ENCODE measurements around the gene SLC17A9.

SLC17A9 gene

DNA sequence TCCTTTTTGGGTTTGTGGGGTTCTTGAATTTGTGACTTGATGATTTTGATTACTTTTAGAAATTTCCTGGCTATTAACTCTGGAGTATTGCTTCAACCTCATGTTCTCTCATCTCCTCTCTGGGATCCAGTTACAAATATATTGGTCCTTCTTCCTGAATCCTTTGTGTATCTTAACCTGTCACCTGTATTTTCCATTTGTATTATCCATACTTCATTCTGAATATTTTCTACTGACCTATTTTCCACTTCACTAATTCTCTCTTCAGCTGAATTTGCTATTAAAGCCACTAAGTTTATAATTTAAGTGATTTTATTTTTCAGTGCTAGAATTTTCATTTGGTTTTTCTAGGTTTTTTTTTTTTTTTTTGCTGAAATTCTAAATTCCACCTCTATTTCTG lies 60.7 kb downstream of the SLC17A9 start:
- H3K4me1 Mint-ChIP-seq: peaks cover 21% of the 10 kb centered on the region

DNA sequence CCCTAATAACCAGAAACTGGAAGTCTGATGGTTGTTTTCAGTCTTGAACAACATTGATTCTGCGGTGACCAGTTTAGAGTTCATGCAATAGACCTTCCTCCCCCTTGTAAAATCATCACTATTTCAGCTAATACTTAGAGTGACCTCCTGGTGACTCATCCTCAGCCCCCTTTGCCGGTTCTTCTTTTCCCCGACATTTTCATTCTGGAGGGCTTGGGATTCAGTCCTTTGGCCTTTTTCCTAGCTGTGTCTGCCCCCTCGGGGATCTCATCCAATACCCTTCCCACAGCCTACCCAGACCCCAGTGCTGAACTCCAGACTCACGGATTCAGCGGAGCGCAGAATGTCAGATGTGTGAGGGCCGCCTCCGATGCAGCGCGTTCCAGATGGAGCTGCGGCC lies 61.8 kb downstream of the SLC17A9 start:
- no peak for DNase-seq
- H3K27me3 Mint-ChIP-seq: peaks cover 86% of the 10 kb centered on the region
- H3K27ac Mint-ChIP-seq: no peak overlapping the region

More for the DNA sequence above, 60.7 kb downstream of the SLC17A9 start:
- Mint-ChIP-seq H3K27me3 (peaks cover 90% of the 10 kb centered on the region), H3K9me3 (peaks cover 9% of the 10 kb centered on the region), H3K4me3 (no peak overlapping the region), H3K36me3 (peaks cover 7% of the 10 kb centered on the region), H3K27ac (no peak overlapping the region)
- CTCF ChIA-PET: no interaction called here
- DNase-seq: no peak

GRCh38 chr20:63014710-63015109 lies 62.2 kb downstream of the SLC17A9 start:
- H3K27me3 Mint-ChIP-seq: peaks cover 81% of the 10 kb centered on the region
- CTCF ChIA-PET: no interaction called here
- H3K4me3 Mint-ChIP-seq: no peak overlapping the region

More for the DNA sequence above, 61.8 kb downstream of the SLC17A9 start:
- no peak overlapping the region for H3K4me3 Mint-ChIP-seq
- H3K36me3 Mint-ChIP-seq: peaks cover 5% of the 10 kb centered on the region
- peaks cover 14% of the 10 kb centered on the region for H3K4me1 Mint-ChIP-seq
- CTCF ChIA-PET: interaction anchor here (0.6 kb wide), 1 partner anchor 107 kb away, joined by 3 read pairs; no protein-coding TSS in a partner anchor
- H3K9me3 Mint-ChIP-seq: peaks cover 9% of the 10 kb centered on the region

DNA sequence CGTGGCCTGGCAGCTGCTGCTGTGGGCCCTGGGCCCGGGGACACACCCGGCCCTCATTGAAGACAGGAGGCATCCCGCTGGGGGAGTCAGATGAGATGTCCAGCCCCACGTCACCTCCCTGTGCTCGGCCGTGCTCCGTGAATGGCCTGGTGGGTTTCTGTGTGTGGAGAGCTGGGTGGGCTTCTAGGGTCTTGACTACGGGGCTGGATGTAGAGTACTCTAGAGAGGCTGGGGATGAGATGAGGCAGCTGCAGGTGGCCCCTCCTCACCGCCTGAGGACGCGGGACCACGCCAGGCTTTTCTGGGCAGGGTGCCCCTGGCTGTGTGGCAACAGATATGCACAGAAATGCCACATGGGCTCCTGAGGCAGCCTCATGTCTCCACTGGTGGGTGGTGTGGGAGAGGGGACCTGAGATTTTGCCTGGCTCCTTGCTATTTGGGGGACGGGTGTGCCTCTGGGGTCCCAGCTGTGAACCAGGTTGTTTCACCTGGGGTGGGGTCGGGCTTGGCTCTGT lies 62.7 kb downstream of the SLC17A9 start:
- H3K36me3 Mint-ChIP-seq: peaks cover 5% of the 10 kb centered on the region
- peaks cover 76% of the 10 kb centered on the region for H3K27me3 Mint-ChIP-seq
- no peak overlapping the region for H3K27ac Mint-ChIP-seq
- H3K9me3 Mint-ChIP-seq: peaks cover 9% of the 10 kb centered on the region
- CTCF ChIA-PET: no interaction called here
- peaks cover 9% of the 10 kb centered on the region for H3K4me1 Mint-ChIP-seq
- no peak overlapping the region for H3K4me3 Mint-ChIP-seq
- no peak for DNase-seq

More at GRCh38 chr20:63014710-63015109, 62.2 kb downstream of the SLC17A9 start:
- H3K27ac Mint-ChIP-seq: no peak overlapping the region
- H3K4me1 Mint-ChIP-seq: peaks cover 14% of the 10 kb centered on the region
- no peak for DNase-seq
- peaks cover 9% of the 10 kb centered on the region for H3K9me3 Mint-ChIP-seq
- peaks cover 5% of the 10 kb centered on the region for H3K36me3 Mint-ChIP-seq

DNA sequence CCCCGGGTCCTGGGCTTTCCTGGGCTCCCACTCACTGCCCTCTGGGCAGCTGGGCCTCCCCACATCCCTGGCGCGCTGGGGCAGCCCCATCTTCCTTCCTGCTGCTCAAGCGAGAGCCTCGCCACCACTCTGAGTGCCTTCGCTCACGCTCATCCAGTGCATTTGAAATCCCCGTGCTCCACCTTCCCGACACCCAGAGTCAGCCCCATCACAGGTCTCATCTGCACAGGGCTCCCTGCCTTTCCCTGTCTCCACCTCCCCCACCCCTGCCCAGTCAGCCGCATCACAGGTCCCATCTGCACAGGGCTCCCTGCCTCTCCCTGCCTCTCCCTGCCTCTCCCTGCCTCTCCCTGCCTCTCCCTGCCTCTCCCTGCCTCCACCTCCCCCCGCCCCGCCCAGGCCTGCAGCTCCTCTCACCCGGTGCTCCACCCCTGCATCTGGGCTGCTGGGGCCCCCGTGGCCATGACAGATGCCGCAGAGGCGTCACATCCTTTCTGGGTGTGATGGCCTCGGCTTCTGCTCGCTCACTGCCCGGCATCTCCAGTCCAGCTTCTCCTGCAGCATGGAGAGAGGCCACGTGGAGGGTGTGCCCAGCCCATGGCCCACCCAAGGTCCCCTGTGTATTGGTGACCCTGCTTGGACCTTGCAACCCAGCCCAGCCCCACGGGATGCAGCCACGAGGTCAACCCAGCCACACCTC lies 63.3 kb downstream of the SLC17A9 start:
- Mint-ChIP-seq H3K27me3 (peaks cover 72% of the 10 kb centered on the region), H3K4me1 (peaks cover 5% of the 10 kb centered on the region), H3K4me3 (no peak overlapping the region), H3K9me3 (peaks cover 9% of the 10 kb centered on the region), H3K27ac (no peak overlapping the region), H3K36me3 (peaks cover 3% of the 10 kb centered on the region)
- CTCF ChIA-PET: no interaction called here
- no peak for DNase-seq

DNA sequence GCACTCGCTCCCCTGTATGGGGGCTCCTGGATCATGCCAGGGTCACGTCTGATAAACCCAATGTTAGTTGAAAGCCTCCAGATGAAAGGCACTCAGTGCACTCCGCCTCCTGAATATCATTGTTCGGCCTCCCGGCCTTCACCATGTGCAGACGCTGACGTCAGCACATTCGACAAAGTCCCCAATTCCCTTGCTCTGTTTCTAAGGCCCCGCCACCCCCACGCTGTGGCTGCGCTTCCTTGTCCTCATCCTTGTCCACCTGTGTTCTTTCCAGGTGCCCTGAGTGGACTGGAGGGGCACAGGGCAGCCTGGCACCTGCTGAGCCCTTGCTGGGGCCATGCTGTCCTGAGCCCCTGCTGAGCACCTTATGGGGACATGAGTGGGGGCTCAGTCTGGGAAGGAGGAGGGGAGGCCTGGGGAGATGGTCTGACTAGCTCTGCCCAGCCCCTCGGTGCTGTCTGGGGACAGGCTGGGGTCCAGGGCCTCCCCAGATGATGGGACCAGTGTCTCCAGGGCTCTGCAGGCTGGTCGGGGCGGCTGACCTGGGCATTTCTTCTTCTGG lies 64.1 kb downstream of the SLC17A9 start:
- CTCF ChIA-PET: no interaction called here

GRCh38 chr20:63017076-63017825 lies 64.7 kb downstream of the SLC17A9 start:
- Mint-ChIP-seq H3K27ac (no peak overlapping the region), H3K4me3 (no peak overlapping the region), H3K9me3 (peaks cover 9% of the 10 kb centered on the region), H3K27me3 (peaks cover 65% of the 10 kb centered on the region), H3K36me3 (peaks cover 3% of the 10 kb centered on the region), H3K4me1 (peaks cover 2% of the 10 kb centered on the region)
- CTCF ChIA-PET: no interaction called here
- no peak for DNase-seq

More for the DNA sequence above, 64.1 kb downstream of the SLC17A9 start:
- H3K36me3 Mint-ChIP-seq: peaks cover 3% of the 10 kb centered on the region
- H3K9me3 Mint-ChIP-seq: peaks cover 9% of the 10 kb centered on the region
- peaks cover 2% of the 10 kb centered on the region for H3K4me1 Mint-ChIP-seq
- no peak for DNase-seq
- H3K27me3 Mint-ChIP-seq: peaks cover 71% of the 10 kb centered on the region
- H3K27ac Mint-ChIP-seq: no peak overlapping the region
- H3K4me3 Mint-ChIP-seq: no peak overlapping the region

DNA sequence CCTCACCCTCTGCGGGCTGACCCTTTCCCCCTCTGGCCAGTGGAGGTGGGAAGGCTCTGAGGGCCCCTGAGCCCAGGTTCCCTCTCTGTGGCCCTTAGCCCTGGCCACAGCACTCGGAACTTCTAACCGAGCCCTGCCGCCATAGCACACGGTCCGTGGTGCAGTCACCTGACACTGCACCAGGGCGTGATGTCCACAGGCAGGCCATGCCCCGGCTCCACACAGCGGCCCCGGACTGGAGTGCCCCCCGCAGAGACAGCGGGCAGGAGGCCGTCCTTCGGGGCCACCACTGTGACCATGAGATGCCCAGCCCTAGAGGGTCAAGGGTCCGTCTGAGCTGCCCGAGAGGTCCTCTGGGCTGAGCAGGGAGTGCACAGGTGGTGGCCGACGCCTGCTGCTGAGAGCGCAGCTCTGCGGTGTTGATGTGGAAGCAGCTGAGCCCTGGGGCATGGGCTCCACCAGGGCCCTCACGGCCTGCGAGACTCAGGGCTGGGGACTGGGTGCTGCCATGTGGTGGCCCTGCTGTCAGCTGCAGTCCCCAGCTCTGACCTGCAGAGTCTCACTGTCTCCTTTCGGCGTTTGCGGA lies 65.4 kb downstream of the SLC17A9 start:
- DNase-seq: no peak
- Mint-ChIP-seq H3K27ac (no peak overlapping the region), H3K4me3 (no peak overlapping the region), H3K27me3 (peaks cover 62% of the 10 kb centered on the region), H3K4me1 (peaks cover 2% of the 10 kb centered on the region), H3K9me3 (peaks cover 6% of the 10 kb centered on the region), H3K36me3 (peaks cover 3% of the 10 kb centered on the region)
- CTCF ChIA-PET: no interaction called here

Data from activated naive CD4-positive, alpha-beta T cell treated with anti-CD3 and anti-CD28 coated beads, Interleukin-2, amount 10 ng/mL, durations not matched to agents 7 days and 5 days (primary cell).